ENCODE results near the gene ABCC4.

DNA sequence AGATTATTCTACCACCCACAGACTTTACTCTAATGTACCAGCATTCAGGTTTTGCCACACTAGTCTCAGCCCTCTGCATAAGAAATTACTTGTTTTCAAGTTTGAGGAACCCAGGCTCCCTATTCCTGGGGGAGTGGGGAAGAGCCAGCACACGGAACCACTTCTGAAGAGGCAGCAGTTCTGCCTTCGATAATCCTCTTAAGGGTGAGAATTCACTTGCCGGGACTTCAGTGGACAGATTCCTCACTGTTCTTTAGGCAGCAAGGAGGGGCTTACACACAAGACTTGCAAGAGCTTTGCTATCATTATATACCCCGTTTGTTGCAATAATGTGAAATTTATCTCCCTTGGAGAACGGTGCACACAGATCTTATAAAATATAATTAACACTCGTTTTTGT, 133.1 kb downstream of the ABCC4 start:
- TF ChIP-seq POLR2A (IDR thresholded peaks at IDR 0.05) (no peak), EP300 (IDR thresholded peaks at IDR 0.05) (no peak)
- TF ChIP-seq, protein P1, sequence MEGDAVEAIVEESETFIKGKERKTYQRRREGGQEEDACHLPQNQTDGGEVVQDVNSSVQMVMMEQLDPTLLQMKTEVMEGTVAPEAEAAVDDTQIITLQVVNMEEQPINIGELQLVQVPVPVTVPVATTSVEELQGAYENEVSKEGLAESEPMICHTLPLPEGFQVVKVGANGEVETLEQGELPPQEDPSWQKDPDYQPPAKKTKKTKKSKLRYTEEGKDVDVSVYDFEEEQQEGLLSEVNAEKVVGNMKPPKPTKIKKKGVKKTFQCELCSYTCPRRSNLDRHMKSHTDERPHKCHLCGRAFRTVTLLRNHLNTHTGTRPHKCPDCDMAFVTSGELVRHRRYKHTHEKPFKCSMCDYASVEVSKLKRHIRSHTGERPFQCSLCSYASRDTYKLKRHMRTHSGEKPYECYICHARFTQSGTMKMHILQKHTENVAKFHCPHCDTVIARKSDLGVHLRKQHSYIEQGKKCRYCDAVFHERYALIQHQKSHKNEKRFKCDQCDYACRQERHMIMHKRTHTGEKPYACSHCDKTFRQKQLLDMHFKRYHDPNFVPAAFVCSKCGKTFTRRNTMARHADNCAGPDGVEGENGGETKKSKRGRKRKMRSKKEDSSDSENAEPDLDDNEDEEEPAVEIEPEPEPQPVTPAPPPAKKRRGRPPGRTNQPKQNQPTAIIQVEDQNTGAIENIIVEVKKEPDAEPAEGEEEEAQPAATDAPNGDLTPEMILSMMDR (IDR thresholded peaks at IDR 0.05), result no peak

Measured in suprapubic skin (tissue), 3 donors.